Suprapubic skin (tissue), 4 donors: ENCODE data around the gene C12orf42. TPM values are rescaled to one million over a fixed set of nuclear protein-coding genes. Genes with fewer than 3 reads are reported as not detected.

Source experiments
- DNase-seq, 2 donors: peaks; one replicate each; pipeline ENCODE4 v3.0.0-alpha.2; 2019; ENCODE audit warnings: low spot score in 2 of 2
- H3K27ac ChIP-seq: fragments of 200-600 bp; sonication (generic); one replicate; pipeline ENCODE4 v1.5.1; 2019
- H3K27me3 ChIP-seq: fragments of 200-600 bp; sonication (generic); one replicate; pipeline ENCODE4 v1.5.1; 2019
- H3K36me3 ChIP-seq: fragments of 200-600 bp; sonication (generic); one replicate; pipeline ENCODE4 v1.5.1; 2019
- H3K4me1 ChIP-seq: fragments of 200-600 bp; sonication (generic); one replicate; pipeline ENCODE4 v1.5.1; 2019
- H3K4me3 ChIP-seq: fragments of 200-600 bp; sonication (generic); one replicate; pipeline ENCODE4 v1.5.1; 2019; ENCODE audit warnings: mild to moderate bottlenecking
- H3K9me3 ChIP-seq: fragments of 200-600 bp; sonication (generic); one replicate; pipeline ENCODE4 v1.5.1; 2019
- CTCF ChIP-seq, 2 donors: fragments of 200-600 bp in 1 of 2; fragments of 450-650 bp in 1 of 2; sonication (generic) in 1 of 2; IDR thresholded peaks; one replicate each; pipeline ENCODE4 v1.5.1; 2016 to 2019; ENCODE audit warnings: antibody characterized with exemption in 2 of 2, mild to moderate bottlenecking in 1 of 2, moderate library complexity in 1 of 2
- EP300 ChIP-seq: sonication (generic); formaldehyde crosslinking; IDR thresholded peaks from one replicate; pipeline ENCODE4 v1.6.1; 2017; ENCODE audit warnings: antibody characterized with exemption
- POLR2A ChIP-seq, 2 donors: fragments of 450-650 bp; IDR thresholded peaks; one replicate each; pipeline ENCODE4 v1.6.1; 2017; ENCODE audit warnings: antibody characterized with exemption in 2 of 2, mild to moderate bottlenecking in 2 of 2, moderate library complexity in 2 of 2
- POLR2AphosphoS5 ChIP-seq, 3 donors: sonication (generic); formaldehyde crosslinking; IDR thresholded peaks; one replicate each; pipeline ENCODE4 v1.6.1; 2017; ENCODE audit warnings: antibody characterized with exemption in 3 of 3
- WGBS: methylation state at CpG from one replicate; pipeline ENCODE4 v1.1.5; 2018; 5-methylcytosine and 5-hydroxymethylcytosine counted together
- total RNA-seq, 4 donors: library from RNA; depleted of rRNA; stranded (reverse); fragments of >200 nt; gene quantifications; one replicate each; pipeline ENCODE4 v1.1.0, GENCODE V29; 2016

The C12orf42 gene
- total RNA-seq, 4 donors from 2014 or later = not detected

GRCh38 chr12:103288016-103288415 lies 207.8 kb downstream of the C12orf42 start:
- H3K27ac ChIP-seq = no peak overlapping the region
- TF ChIP-seq POLR2AphosphoS5 (IDR thresholded peaks at IDR 0.05) (no peak), EP300 (no peak), POLR2A (IDR thresholded peaks at IDR 0.05) (no peak), CTCF (IDR thresholded peaks at IDR 0.05) (no peak)
- no peaks in the 10 kb centered on the region for H3K36me3 ChIP-seq
- H3K4me3 ChIP-seq = no peak overlapping the region
- 77% methylated on average over 3 of the region's 3 CpGs for WGBS
- H3K9me3 ChIP-seq = peaks cover 6% of the 10 kb centered on the region
- H3K27me3 ChIP-seq = no peaks in the 10 kb centered on the region
- no peaks in the 10 kb centered on the region for H3K4me1 ChIP-seq
- DNase-seq = no peak

- no peaks in the 10 kb centered on the region for H3K9me3 ChIP-seq
- no peaks in the 10 kb centered on the region for H3K4me1 ChIP-seq
- no peak for DNase-seq
- H3K27me3 ChIP-seq = no peaks in the 10 kb centered on the region
- H3K36me3 ChIP-seq = no peaks in the 10 kb centered on the region
- H3K27ac ChIP-seq = no peak overlapping the region
- TF ChIP-seq POLR2A (IDR thresholded peaks at IDR 0.05) = no peak
- no peak for TF ChIP-seq POLR2AphosphoS5 (IDR thresholded peaks at IDR 0.05)
- TF ChIP-seq CTCF (IDR thresholded peaks at IDR 0.05) = no peak
- TF ChIP-seq EP300 = no peak
- H3K4me3 ChIP-seq = no peak overlapping the region
- WGBS = 76% methylated on average over 2 of the region's 2 CpGs
Measured at GRCh38 chr12:103282124-103282523, 213.6 kb downstream of the C12orf42 start.

- Histone ChIP-seq H3K4me1 (no peaks in the 10 kb centered on the region), H3K4me3 (no peak overlapping the region), H3K27me3 (no peaks in the 10 kb centered on the region), H3K36me3 (no peaks in the 10 kb centered on the region), H3K9me3 (no peaks in the 10 kb centered on the region), H3K27ac (no peak overlapping the region)
- 63% methylated on average over 2 of the region's 2 CpGs for WGBS
- DNase-seq = no peak
- TF ChIP-seq POLR2A (IDR thresholded peaks at IDR 0.05) (no peak), EP300 (no peak), CTCF (IDR thresholded peaks at IDR 0.05) (no peak), POLR2AphosphoS5 (IDR thresholded peaks at IDR 0.05) (no peak)
Measured at GRCh38 chr12:103279444-103279843, 216.3 kb downstream of the C12orf42 start.

- 55% methylated on average over 3 of the region's 3 CpGs for WGBS
- H3K4me3 ChIP-seq = no peak overlapping the region
- TF ChIP-seq POLR2AphosphoS5 (IDR thresholded peaks at IDR 0.05) (no peak), CTCF (IDR thresholded peaks at IDR 0.05) (no peak), EP300 (no peak), POLR2A (IDR thresholded peaks at IDR 0.05) (no peak)
Measured at GRCh38 chr12:103278329-103278728, 217.4 kb downstream of the C12orf42 start.

GRCh38 chr12:103273645-103274044 lies 222.1 kb downstream of the C12orf42 start:
- DNase-seq = no peak
- no peak overlapping the region for H3K27ac ChIP-seq
- no peaks in the 10 kb centered on the region for H3K36me3 ChIP-seq
- no peak overlapping the region for H3K4me3 ChIP-seq
- no peaks in the 10 kb centered on the region for H3K4me1 ChIP-seq
- H3K27me3 ChIP-seq = no peaks in the 10 kb centered on the region
- no peaks in the 10 kb centered on the region for H3K9me3 ChIP-seq
- TF ChIP-seq POLR2AphosphoS5 (IDR thresholded peaks at IDR 0.05) (no peak), POLR2A (IDR thresholded peaks at IDR 0.05) (no peak), EP300 (no peak), CTCF (IDR thresholded peaks at IDR 0.05) (no peak)
- 79% methylated on average over 3 of the region's 3 CpGs for WGBS

More at GRCh38 chr12:103278329-103278728, 217.4 kb downstream of the C12orf42 start:
- Histone ChIP-seq H3K36me3 (no peaks in the 10 kb centered on the region), H3K4me1 (no peaks in the 10 kb centered on the region), H3K27ac (no peak overlapping the region), H3K9me3 (no peaks in the 10 kb centered on the region), H3K27me3 (no peaks in the 10 kb centered on the region)
- DNase-seq = no peak
